Common myeloid progenitor, CD34-positive (primary cell): ENCODE data around the gene LCNL1.

Experiments
- CTCF ChIA-PET: fragments of 350-600 bp; sonication (Branson Sonifier 250); formaldehyde crosslinking; loops from one replicate; lab custom pipeline; 2021; ENCODE audit warnings: antibody characterized with exemption; lab: Charles Lee
- POLR2A ChIA-PET: fragments of 350-600 bp; sonication (Branson Sonifier 250); formaldehyde crosslinking; loops from one replicate; lab custom pipeline; 2021; ENCODE audit warnings: antibody characterized with exemption; lab: Charles Lee
- DNase-seq, 3 donors: peaks; one replicate each; pipeline versions ENCODE4 v3.0.0 to v3.0.0-alpha.2; 2013
- H3K27ac ChIP-seq, 2 experiments: 1 replicate in 1 of 2; 2 replicates in 1 of 2; pipeline ENCODE4 v1.7.0; 2013; ENCODE audit warnings: inconsistent platforms in 2 of 2, low read length in 2 of 2, mild to moderate bottlenecking in 2 of 2, low read depth in 1 of 2, moderate library complexity in 1 of 2; ENCODE audit not compliant: severe bottlenecking in 2 of 2, insufficient read depth in 1 of 2, poor library complexity in 1 of 2
- H3K27me3 ChIP-seq, 5 experiments: replicated peaks in 2 of 5; 1 replicate in 3 of 5; 2 replicates in 2 of 5; pipeline versions ENCODE4 v1.6.1 to v1.7.0; 2013; ENCODE audit warnings: low read length in 4 of 5, mild to moderate bottlenecking in 2 of 5, moderate library complexity in 2 of 5, inconsistent platforms in 1 of 5; ENCODE audit not compliant: insufficient read depth in 5 of 5, control insufficient read depth in 4 of 5
- H3K36me3 ChIP-seq, 4 experiments: 1 replicate in 2 of 4; 2 replicates in 2 of 4; pipeline versions ENCODE4 v1.6.1 to v1.7.0; 2013; ENCODE audit warnings: low read length in 3 of 4, control low read depth in 1 of 4, mild to moderate bottlenecking in 1 of 4; ENCODE audit not compliant: control insufficient read depth in 4 of 4, insufficient read depth in 4 of 4
- H3K4me1 ChIP-seq, 4 experiments: 1 replicate in 3 of 4; 2 replicates in 1 of 4; pipeline versions ENCODE4 v1.6.1 to v1.7.1; 2013; ENCODE audit warnings: low read length in 3 of 4, mild to moderate bottlenecking in 3 of 4, control low read depth in 1 of 4, inconsistent platforms in 1 of 4, moderate library complexity in 1 of 4; ENCODE audit not compliant: control insufficient read depth in 4 of 4, insufficient read depth in 4 of 4; ENCODE audit errors: control extremely low read depth in 1 of 4
- H3K4me3 ChIP-seq, 7 experiments: 1 replicate in 4 of 7; 2 replicates in 3 of 7; pipeline versions ENCODE4 v1.5.1 to v1.7.0; 2013; ENCODE audit warnings: mild to moderate bottlenecking in 7 of 7, low read length in 6 of 7, moderate library complexity in 6 of 7, inconsistent platforms in 2 of 7, low read depth in 2 of 7, control low read depth in 1 of 7; ENCODE audit not compliant: insufficient read depth in 4 of 7, control insufficient read depth in 1 of 7; ENCODE audit errors: extremely low read depth in 1 of 7
- H3K9me3 ChIP-seq, 5 experiments: 1 replicate in 4 of 5; 2 replicates in 1 of 5; pipeline versions ENCODE4 v1.6.1 to v1.7.1; 2013; ENCODE audit warnings: low read length in 4 of 5, mild to moderate bottlenecking in 2 of 5, inconsistent platforms in 1 of 5, low read depth in 1 of 5, moderate library complexity in 1 of 5; ENCODE audit not compliant: control insufficient read depth in 4 of 5, insufficient read depth in 2 of 5; ENCODE audit errors: control extremely low read depth in 1 of 5
- WGBS: methylation state at CpG from one replicate; pipeline ENCODE4 v1.1.5; 2013; ENCODE audit not compliant: insufficient coverage; 5-methylcytosine and 5-hydroxymethylcytosine counted together

The LCNL1 gene

GRCh38 chr9:136943291-136944211 lies 39.2 kb upstream of the LCNL1 start:
- Histone ChIP-seq H3K4me3 (peak overlapping the region; percentile 64 to 91 (median 81)), H3K9me3 (no peaks in the 10 kb centered on the region), H3K4me1 (peaks cover 0 to 23% (median 20%) of the 10 kb centered on the region in 4 experiments), H3K36me3 (peaks cover 4 to 42% (median 24%) of the 10 kb centered on the region in 4 experiments), H3K27ac (peak overlapping the region; percentile 54 to 81), H3K27me3 (no peaks in the 10 kb centered on the region)
- 29% methylated on average over 56 of the region's 61 CpGs for WGBS
- ChIA-PET CTCF (interaction anchor here (0.7 to 5.7 kb wide), 6 partner anchors 8 to 121 kb away, joined by 3 to 61 read pairs (median 3); no protein-coding TSS in a partner anchor), POLR2A (interaction anchor here (0.6 to 1.1 kb wide), 3 partner anchors 77 to 92 kb away, joined by 3 to 4 read pairs (median 4); partner anchors contain the start of gene EDF1)
- peak; percentile 19 to 45 (median 35) for DNase-seq

- POLR2A ChIA-PET: interaction anchor here (0.6 to 0.8 kb wide), 2 partner anchors 78 to 85 kb away, joined by 3 to 4 read pairs; partner anchors contain the start of gene EDF1
- peak overlapping the region; percentile 64 to 91 (median 81) for H3K4me3 ChIP-seq
- peak overlapping the region; percentile 54 to 81 for H3K27ac ChIP-seq
- H3K36me3 ChIP-seq: peaks cover 3 to 40% (median 23%) of the 10 kb centered on the region in 4 experiments
- CTCF ChIA-PET: interaction anchor here (0.7 to 5.7 kb wide), 6 partner anchors 9 to 122 kb away, joined by 3 to 61 read pairs (median 3); no protein-coding TSS in a partner anchor
- H3K27me3 ChIP-seq: no peaks in the 10 kb centered on the region
- no peaks in the 10 kb centered on the region for H3K9me3 ChIP-seq
- WGBS: 1% methylated on average over 45 of the region's 45 CpGs
- peak in 2 of 3 donors; percentile 50 to 64 for DNase-seq
- peaks cover 0 to 27% (median 23%) of the 10 kb centered on the region in 4 experiments for H3K4me1 ChIP-seq
Measured at GRCh38 chr9:136944212-136944518, 38.6 kb upstream of the LCNL1 start.

GRCh38 chr9:136944519-136945332 lies 38.1 kb upstream of the LCNL1 start, which contains the start of the genes C8G and FBXW5:
Gene C8G (plus strand): TSS chr9:136945243. CDS start chr9:136945321, 78 bp downstream.
Gene FBXW5 (minus strand): TSS chr9:136944738. CDS start chr9:136944083, 655 bp downstream.
- WGBS: under 1% methylated on average over 70 of the region's 74 CpGs
- H3K4me1 ChIP-seq: peaks cover 0 to 29% (median 25%) of the 10 kb centered on the region in 4 experiments

GRCh38 chr9:136945333-136946227 lies 37.2 kb upstream of the LCNL1 start:
- H3K9me3 ChIP-seq: no peaks in the 10 kb centered on the region
- H3K4me1 ChIP-seq: peaks cover 0 to 35% (median 31%) of the 10 kb centered on the region in 4 experiments
- peaks cover 0 to 26% (median 17%) of the 10 kb centered on the region in 4 experiments for H3K36me3 ChIP-seq
- no peaks in the 10 kb centered on the region for H3K27me3 ChIP-seq
- ChIA-PET POLR2A (interaction anchor here (0.6 kb wide), 1 partner anchor 26 kb away, joined by 3 read pairs; no protein-coding TSS in a partner anchor), CTCF (interaction anchor here (1.0 to 5.7 kb wide), 7 partner anchors 8 to 102 kb away, joined by 3 to 61 read pairs (median 3); partner anchors contain the start of genes CLIC3 and FUT7)
- no peak overlapping the region for H3K27ac ChIP-seq
- no peak for DNase-seq
- 91% methylated on average over 20 of the region's 30 CpGs for WGBS
- H3K4me3 ChIP-seq: no peak overlapping the region

More at GRCh38 chr9:136944519-136945332, 38.1 kb upstream of the LCNL1 start, which contains the start of the genes C8G and FBXW5:
- Histone ChIP-seq H3K27me3 (no peaks in the 10 kb centered on the region), H3K4me3 (peak within 1 kb of the TSS; percentile 64 to 91 (median 81)), H3K9me3 (no peaks in the 10 kb centered on the region), H3K27ac (peak within 1 kb of the TSS; percentile 54 to 81), H3K36me3 (peaks cover under 1 to 34% (median 22%) of the 10 kb centered on the region in 4 experiments)
- CTCF ChIA-PET: interaction anchor here (0.7 to 5.7 kb wide), 7 partner anchors 9 to 122 kb away, joined by 3 to 61 read pairs (median 3); no protein-coding TSS in a partner anchor
- DNase-seq: peak; percentile 89 to 95 (median 94)
- POLR2A ChIA-PET: interaction anchor here (0.6 to 0.8 kb wide), 3 partner anchors 27 to 86 kb away, joined by 3 to 4 read pairs (median 3); partner anchors contain the start of gene EDF1

GRCh38 chr9:136946228-136947027 lies 36.4 kb upstream of the LCNL1 start:
- DNase-seq: no peak
- CTCF ChIA-PET: interaction anchor here (1.0 to 5.7 kb wide), 8 partner anchors 9 to 89 kb away, joined by 3 to 61 read pairs (median 12); partner anchors contain the start of genes CLIC3 and FUT7
- Histone ChIP-seq H3K27me3 (no peaks in the 10 kb centered on the region), H3K27ac (no peak overlapping the region), H3K4me3 (no peak overlapping the region), H3K36me3 (peaks cover 0 to 17% (median 10%) of the 10 kb centered on the region in 4 experiments), H3K4me1 (peaks cover 0 to 36% (median 32%) of the 10 kb centered on the region in 4 experiments), H3K9me3 (no peaks in the 10 kb centered on the region)
- POLR2A ChIA-PET: no interaction called here
- WGBS: 89% methylated on average over 25 of the region's 27 CpGs
